GM18502 (cell line): Measurements from ENCODE around the gene CA9.

ENCODE experiments used
- ATAC-seq: cut with Tn5 transposase; IDR thresholded peaks from one replicate; pipeline ENCODE4 v1.9.1; 2021; ENCODE audit warnings: mild to moderate bottlenecking; ENCODE audit not compliant: unreplicated experiment, poor library complexity

The CA9 gene

GRCh38 chr9:35689542-35690293 is 16.0 kb downstream of the CA9 start, which contains the start of gene TPM2:
Gene TPM2, minus strand, starts transcription at chr9:35689925. Its CDS starts 108 bp downstream, at chr9:35689817.
- no peak for ATAC-seq

GRCh38 chr9:35690294-35690613 is 16.5 kb downstream of the CA9 start:
- no peak for ATAC-seq

GRCh38 chr9:35690614-35691333 is 17.0 kb downstream of the CA9 start:
- ATAC-seq = no peak

GRCh38 chr9:35691334-35691650 is 17.6 kb downstream of the CA9 start:
- ATAC-seq = no peak

DNA sequence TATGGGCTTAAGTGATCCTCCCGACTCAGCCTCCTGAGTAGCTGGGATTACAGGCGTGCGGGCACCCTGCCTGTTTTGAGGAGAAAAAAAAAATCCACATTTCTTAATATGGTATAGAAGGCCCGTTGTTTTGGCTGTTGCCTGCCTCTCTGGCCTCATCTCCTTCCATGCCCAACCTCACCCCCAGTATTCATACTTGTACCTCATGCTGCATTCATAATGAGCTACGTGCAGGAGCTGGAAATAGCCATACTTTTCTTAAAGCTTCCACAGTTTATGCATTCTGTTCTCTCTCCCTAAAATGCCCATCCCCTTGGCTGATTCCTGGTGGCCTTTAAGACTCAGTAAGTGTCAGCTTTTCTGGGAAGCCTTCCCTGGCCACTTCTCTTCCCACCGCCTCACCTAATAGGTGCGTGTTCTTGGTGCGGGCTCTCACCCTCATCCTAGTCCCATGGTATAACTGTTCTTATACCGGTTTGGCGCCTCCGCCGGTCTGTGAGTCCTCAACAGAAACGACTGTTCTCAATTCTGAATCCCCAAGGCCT is 18.1 kb downstream of the CA9 start:
- no peak for ATAC-seq

- ATAC-seq = no peak
Measured at GRCh38 chr9:35695943-35696401, 22.2 kb downstream of the CA9 start.

DNA sequence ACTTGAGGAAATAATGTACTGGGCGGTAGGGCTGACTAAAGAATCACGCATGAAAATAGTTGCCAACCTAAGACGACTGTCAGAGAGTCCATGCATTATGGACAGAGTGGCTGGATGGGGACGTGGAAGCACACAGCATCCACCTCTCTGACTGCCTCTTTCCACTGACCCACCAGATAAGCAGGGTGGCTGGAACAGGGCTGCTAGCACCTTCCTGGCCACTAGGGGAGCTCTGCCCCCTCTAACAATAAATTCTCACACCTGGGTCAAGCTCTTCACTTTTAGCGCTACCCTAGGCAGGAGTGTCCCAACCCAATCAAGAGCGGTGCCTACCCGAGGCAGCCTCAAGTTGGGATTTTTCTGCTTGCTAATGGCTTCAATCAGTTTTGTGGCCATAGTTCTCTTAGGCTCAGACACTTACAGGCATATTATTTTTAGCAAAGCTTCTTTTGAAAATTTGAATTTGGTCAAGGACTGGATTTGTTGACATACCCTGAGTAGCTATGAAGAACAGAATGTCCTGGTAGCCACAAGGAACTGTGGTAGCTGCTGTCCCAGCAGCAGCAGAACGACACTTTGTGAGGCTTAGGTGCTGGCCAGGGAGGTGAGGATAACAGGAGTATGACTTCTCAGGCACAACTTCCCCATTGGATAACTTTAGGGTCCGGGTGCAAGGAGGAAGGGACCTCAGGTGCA is 22.9 kb downstream of the CA9 start:
- ATAC-seq = no peak

GRCh38 chr9:35697486-35697885 is 23.8 kb downstream of the CA9 start:
- no peak for ATAC-seq

DNA sequence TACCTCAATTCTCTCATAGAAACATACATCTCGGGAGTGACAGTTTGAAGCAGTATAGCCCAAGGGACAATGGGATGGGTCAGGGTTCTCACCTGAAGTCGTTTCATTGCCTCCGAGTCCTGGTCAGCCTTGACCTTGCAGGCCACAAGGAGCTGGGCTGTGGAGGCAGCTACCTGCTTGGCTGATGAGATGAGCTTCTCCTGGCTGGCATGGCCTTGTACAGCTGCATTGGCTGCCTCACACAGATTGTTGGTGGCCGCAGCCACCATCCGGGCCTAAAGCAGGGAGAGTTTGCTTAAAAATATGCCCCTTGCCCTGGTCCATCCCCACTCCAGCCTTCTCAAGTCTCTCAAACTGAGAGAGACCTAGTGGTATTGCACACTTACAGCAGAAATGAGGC is 24.5 kb downstream of the CA9 start:
- no peak for ATAC-seq

- no peak for ATAC-seq
Measured at GRCh38 chr9:35700031-35700430, 26.3 kb downstream of the CA9 start.

DNA sequence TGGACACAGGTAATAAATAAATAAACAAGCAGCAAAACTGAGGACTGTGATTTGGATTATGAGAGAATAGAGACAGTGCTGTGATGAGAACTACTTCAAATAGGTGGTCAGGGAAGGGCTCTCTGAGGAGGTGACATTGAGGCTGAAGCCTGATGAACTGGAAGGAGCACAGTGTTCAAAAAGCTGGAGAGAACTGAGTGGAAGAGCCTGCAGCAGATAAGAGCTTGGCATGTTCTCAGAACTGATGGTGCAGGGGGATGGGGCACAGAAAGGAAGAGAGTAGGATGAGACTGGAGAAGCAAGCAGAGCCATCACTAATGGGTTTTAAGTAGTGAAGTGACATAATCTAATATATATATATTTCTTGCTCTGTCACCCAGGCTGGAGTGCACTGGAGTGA is 27.2 kb downstream of the CA9 start:
- no peak for ATAC-seq

DNA sequence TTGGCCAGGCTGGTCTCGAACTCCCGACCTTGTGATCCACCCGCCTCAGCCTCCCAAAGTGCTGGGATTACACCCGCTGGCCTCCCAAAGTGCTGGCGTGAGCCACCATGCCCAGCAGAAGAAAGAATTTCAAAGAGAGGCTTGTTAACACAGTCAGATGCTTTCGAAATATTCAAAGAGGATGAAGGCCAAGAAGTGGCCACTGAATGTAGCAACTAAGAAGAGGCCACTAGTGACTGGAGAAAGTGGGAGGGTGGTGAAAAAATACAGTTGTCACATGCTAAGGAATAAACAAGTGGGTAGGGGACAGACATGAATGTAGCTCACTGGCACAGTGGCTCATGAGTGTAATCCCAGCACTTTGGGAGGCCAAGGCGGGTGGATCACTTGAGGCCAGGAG is 29.0 kb downstream of the CA9 start:
- no peak for ATAC-seq

GRCh38 chr9:35703906-35704672 is 30.4 kb downstream of the CA9 start:
- ATAC-seq = no peak

DNA sequence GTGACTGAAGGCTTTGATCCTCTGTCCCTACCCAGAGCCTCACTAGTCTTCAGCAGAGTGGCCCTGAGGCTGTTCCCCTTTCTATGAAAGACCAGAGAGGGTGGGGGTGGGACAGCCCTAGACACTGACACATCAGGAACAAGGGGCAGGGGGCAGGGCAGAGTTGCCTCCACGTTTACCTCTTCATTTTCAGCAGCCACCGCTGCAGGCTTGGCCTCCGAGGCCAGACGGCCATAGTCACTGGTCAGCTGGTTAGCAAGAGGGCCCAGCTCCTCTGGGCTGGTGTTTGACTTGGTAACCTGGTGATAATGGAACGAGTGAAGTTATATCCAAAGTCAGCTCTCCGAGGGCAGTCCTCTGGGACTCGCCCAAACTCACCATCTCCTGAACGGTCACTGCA is 31.6 kb downstream of the CA9 start:
- no peak for ATAC-seq

- ATAC-seq = no peak
Measured at GRCh38 chr9:35705836-35706430, 32.2 kb downstream of the CA9 start.

- ATAC-seq = no peak
Measured at GRCh38 chr9:35706951-35707350, 33.2 kb downstream of the CA9 start.

- no peak for ATAC-seq
Measured at GRCh38 chr9:35708146-35708545, 34.4 kb downstream of the CA9 start.

GRCh38 chr9:35710818-35711500 is 37.2 kb downstream of the CA9 start:
- no peak for ATAC-seq
